Suprapubic skin (tissue), 4 donors: Measurements from ENCODE around the gene OR52E2.

ENCODE experiments used
- CTCF ChIP-seq, 2 donors: fragments of 200-600 bp in 1 of 2; fragments of 450-650 bp in 1 of 2; sonication (generic) in 1 of 2; IDR thresholded peaks; one replicate each; pipeline ENCODE4 v1.5.1; 2016 to 2019; ENCODE audit warnings: antibody characterized with exemption in 2 of 2, mild to moderate bottlenecking in 1 of 2, moderate library complexity in 1 of 2
- EP300 ChIP-seq: sonication (generic); formaldehyde crosslinking; IDR thresholded peaks from one replicate; pipeline ENCODE4 v1.6.1; 2017; ENCODE audit warnings: antibody characterized with exemption
- POLR2A ChIP-seq, 2 donors: fragments of 450-650 bp; IDR thresholded peaks; one replicate each; pipeline ENCODE4 v1.6.1; 2017; ENCODE audit warnings: antibody characterized with exemption in 2 of 2, mild to moderate bottlenecking in 2 of 2, moderate library complexity in 2 of 2
- POLR2AphosphoS5 ChIP-seq, 3 donors: sonication (generic); formaldehyde crosslinking; IDR thresholded peaks; one replicate each; pipeline ENCODE4 v1.6.1; 2017; ENCODE audit warnings: antibody characterized with exemption in 3 of 3

GRCh38 chr11:5013012-5013411, 46.4 kb downstream of the OR52E2 start:
- no peak for TF ChIP-seq CTCF (IDR thresholded peaks at IDR 0.05)
- no peak for TF ChIP-seq EP300
- no peak for TF ChIP-seq POLR2AphosphoS5 (IDR thresholded peaks at IDR 0.05)
- TF ChIP-seq POLR2A (IDR thresholded peaks at IDR 0.05) = no peak
